Gastrocnemius medialis (tissue), 4 donors: Measurements from ENCODE around the gene LPO.

ENCODE experiments used
- CTCF ChIP-seq, 5 experiments: fragments of 450-650 bp in 3 of 5; fragments of 200-600 bp in 2 of 5; sonication (generic) in 2 of 5; IDR thresholded peaks in 4 of 5; conservative IDR thresholded peaks in 1 of 5; 1 replicate in 4 of 5; 2 replicates in 1 of 5; pipeline ENCODE4 v1.5.1; 2016 to 2019; ENCODE audit warnings: antibody characterized with exemption in 5 of 5, mild to moderate bottlenecking in 3 of 5, moderate library complexity in 3 of 5
- POLR2A ChIP-seq, 2 donors: fragments of 450-650 bp; IDR thresholded peaks; one replicate each; pipeline ENCODE4 v1.6.1; 2017; ENCODE audit warnings: antibody characterized with exemption in 2 of 2, mild to moderate bottlenecking in 2 of 2, moderate library complexity in 2 of 2

GRCh38 chr17:58253082-58253481 lies 14.7 kb downstream of the LPO start:
- TF ChIP-seq POLR2A (IDR thresholded peaks at IDR 0.05) (no peak), CTCF (IDR thresholded peaks at IDR 0.05 in 4 of 5, conservative IDR thresholded peaks at IDR 0.05 in 1 of 5) (no peak)
